ENCODE results near the gene NR0B1.

NR0B1 gene

GRCh38 chrX:30309139-30309571, at the start of gene NR0B1:
TSS of gene NR0B1 (minus strand) at chrX:30309390. CDS start at chrX:30309363, 27 bp downstream.
- H3K4me3 ChIP-seq (ENCODE audit: low read length) = peak within 1 kb of the TSS; percentile 53; the same call in 1 of the 2 replicates
- no peaks in the 10 kb centered on the region for H3K4me1 ChIP-seq (ENCODE audit: insufficient read depth, low read length)
- no peaks in the 10 kb centered on the region for H3K36me3 ChIP-seq (ENCODE audit: insufficient read depth, low read depth, low read length)
- no peak within 1 kb of the TSS for H3K9ac ChIP-seq (ENCODE audit: low read depth, low read length)
- peaks cover 47% of the 10 kb centered on the region for H3K27me3 ChIP-seq (ENCODE audit: insufficient read depth, low read length)
- no peaks in the 10 kb centered on the region for H3K9me3 ChIP-seq (ENCODE audit: insufficient read depth, low read depth, low read length)
- H3K27ac ChIP-seq (ENCODE audit: low read length) = no peak within 1 kb of the TSS

- H3K27me3 ChIP-seq (ENCODE audit: insufficient read depth, low read length) = no peaks in the 10 kb centered on the region
- no peaks in the 10 kb centered on the region for H3K9me3 ChIP-seq (ENCODE audit: insufficient read depth, low read depth, low read length)
- no peak overlapping the region for H3K9ac ChIP-seq (ENCODE audit: low read depth, low read length)
- no peaks in the 10 kb centered on the region for H3K4me1 ChIP-seq (ENCODE audit: insufficient read depth, low read length)
- H3K4me3 ChIP-seq (ENCODE audit: low read length) = no peak overlapping the region
- H3K27ac ChIP-seq (ENCODE audit: low read length) = no peak overlapping the region
- no peaks in the 10 kb centered on the region for H3K36me3 ChIP-seq (ENCODE audit: insufficient read depth, low read depth, low read length)
Observed at GRCh38 chrX:30349946-30350345, 40.8 kb upstream of the NR0B1 start.

- H3K36me3 ChIP-seq (ENCODE audit: insufficient read depth, low read depth, low read length) = no peaks in the 10 kb centered on the region
- H3K4me1 ChIP-seq (ENCODE audit: insufficient read depth, low read length) = no peaks in the 10 kb centered on the region
- no peak overlapping the region for H3K9ac ChIP-seq (ENCODE audit: low read depth, low read length)
- no peaks in the 10 kb centered on the region for H3K9me3 ChIP-seq (ENCODE audit: insufficient read depth, low read depth, low read length)
- no peak overlapping the region for H3K27ac ChIP-seq (ENCODE audit: low read length)
- H3K27me3 ChIP-seq (ENCODE audit: insufficient read depth, low read length) = no peaks in the 10 kb centered on the region
- no peak overlapping the region for H3K4me3 ChIP-seq (ENCODE audit: low read length)
Observed at GRCh38 chrX:30343206-30343605, 34.0 kb upstream of the NR0B1 start.

GRCh38 chrX:30340753-30341152, 31.6 kb upstream of the NR0B1 start:
- Histone ChIP-seq H3K4me1 (ENCODE audit: insufficient read depth, low read length) (no peaks in the 10 kb centered on the region), H3K4me3 (ENCODE audit: low read length) (no peak overlapping the region), H3K27ac (ENCODE audit: low read length) (no peak overlapping the region), H3K9ac (ENCODE audit: low read depth, low read length) (no peak overlapping the region), H3K27me3 (ENCODE audit: insufficient read depth, low read length) (no peaks in the 10 kb centered on the region), H3K36me3 (ENCODE audit: insufficient read depth, low read depth, low read length) (no peaks in the 10 kb centered on the region), H3K9me3 (ENCODE audit: insufficient read depth, low read depth, low read length) (no peaks in the 10 kb centered on the region)

- Histone ChIP-seq H3K4me3 (ENCODE audit: low read length) (no peak overlapping the region), H3K4me1 (ENCODE audit: insufficient read depth, low read length) (no peaks in the 10 kb centered on the region), H3K27me3 (ENCODE audit: insufficient read depth, low read length) (no peaks in the 10 kb centered on the region), H3K27ac (ENCODE audit: low read length) (no peak overlapping the region), H3K36me3 (ENCODE audit: insufficient read depth, low read depth, low read length) (no peaks in the 10 kb centered on the region), H3K9me3 (ENCODE audit: insufficient read depth, low read depth, low read length) (no peaks in the 10 kb centered on the region), H3K9ac (ENCODE audit: low read depth, low read length) (no peak overlapping the region)
Observed at GRCh38 chrX:30327762-30328161, 18.6 kb upstream of the NR0B1 start.

- H3K4me1 ChIP-seq (ENCODE audit: insufficient read depth, low read length) = no peaks in the 10 kb centered on the region
- H3K9me3 ChIP-seq (ENCODE audit: insufficient read depth, low read depth, low read length) = no peaks in the 10 kb centered on the region
- no peak overlapping the region for H3K4me3 ChIP-seq (ENCODE audit: low read length)
- H3K27me3 ChIP-seq (ENCODE audit: insufficient read depth, low read length) = no peaks in the 10 kb centered on the region
- no peaks in the 10 kb centered on the region for H3K36me3 ChIP-seq (ENCODE audit: insufficient read depth, low read depth, low read length)
- H3K27ac ChIP-seq (ENCODE audit: low read length) = no peak overlapping the region
- H3K9ac ChIP-seq (ENCODE audit: low read depth, low read length) = no peak overlapping the region
Observed at GRCh38 chrX:30317308-30317707, 8.1 kb upstream of the NR0B1 start.

GRCh38 chrX:30313322-30313721, 4.1 kb upstream of the NR0B1 start:
- no peaks in the 10 kb centered on the region for H3K4me1 ChIP-seq (ENCODE audit: insufficient read depth, low read length)
- H3K36me3 ChIP-seq (ENCODE audit: insufficient read depth, low read depth, low read length) = no peaks in the 10 kb centered on the region
- H3K9me3 ChIP-seq (ENCODE audit: insufficient read depth, low read depth, low read length) = no peaks in the 10 kb centered on the region
- peaks cover 27% of the 10 kb centered on the region for H3K27me3 ChIP-seq (ENCODE audit: insufficient read depth, low read length)
- H3K9ac ChIP-seq (ENCODE audit: low read depth, low read length) = no peak overlapping the region
- no peak overlapping the region for H3K27ac ChIP-seq (ENCODE audit: low read length)
- no peak overlapping the region for H3K4me3 ChIP-seq (ENCODE audit: low read length)

GRCh38 chrX:30312858-30313257, 3.7 kb upstream of the NR0B1 start:
- Histone ChIP-seq H3K36me3 (ENCODE audit: insufficient read depth, low read depth, low read length) (no peaks in the 10 kb centered on the region), H3K9ac (ENCODE audit: low read depth, low read length) (no peak overlapping the region), H3K27me3 (ENCODE audit: insufficient read depth, low read length) (peaks cover 31% of the 10 kb centered on the region), H3K9me3 (ENCODE audit: insufficient read depth, low read depth, low read length) (no peaks in the 10 kb centered on the region), H3K4me1 (ENCODE audit: insufficient read depth, low read length) (no peaks in the 10 kb centered on the region), H3K4me3 (ENCODE audit: low read length) (no peak overlapping the region), H3K27ac (ENCODE audit: low read length) (no peak overlapping the region)

- Histone ChIP-seq H3K27ac (ENCODE audit: low read length) (no peak overlapping the region), H3K4me3 (ENCODE audit: low read length) (no peak overlapping the region), H3K36me3 (ENCODE audit: insufficient read depth, low read depth, low read length) (no peaks in the 10 kb centered on the region), H3K9ac (ENCODE audit: low read depth, low read length) (no peak overlapping the region), H3K27me3 (ENCODE audit: insufficient read depth, low read length) (peaks cover 47% of the 10 kb centered on the region), H3K4me1 (ENCODE audit: insufficient read depth, low read length) (no peaks in the 10 kb centered on the region), H3K9me3 (ENCODE audit: insufficient read depth, low read depth, low read length) (no peaks in the 10 kb centered on the region)
Observed at GRCh38 chrX:30310429-30311206, 1.4 kb upstream of the NR0B1 start.

- no peaks in the 10 kb centered on the region for H3K36me3 ChIP-seq (ENCODE audit: insufficient read depth, low read depth, low read length)
- H3K4me3 ChIP-seq (ENCODE audit: low read length) = peak overlapping the region; percentile 53; the same call in 1 of the 2 replicates
- peaks cover 47% of the 10 kb centered on the region for H3K27me3 ChIP-seq (ENCODE audit: insufficient read depth, low read length)
- no peak overlapping the region for H3K27ac ChIP-seq (ENCODE audit: low read length)
- no peak overlapping the region for H3K9ac ChIP-seq (ENCODE audit: low read depth, low read length)
- H3K4me1 ChIP-seq (ENCODE audit: insufficient read depth, low read length) = no peaks in the 10 kb centered on the region; the same call in 1 of the 2 replicates
- no peaks in the 10 kb centered on the region for H3K9me3 ChIP-seq (ENCODE audit: insufficient read depth, low read depth, low read length)
Observed at GRCh38 chrX:30308263-30309138, 689 bp downstream of the NR0B1 start.

GRCh38 chrX:30307466-30307865, 1.7 kb downstream of the NR0B1 start:
- Histone ChIP-seq H3K27me3 (ENCODE audit: insufficient read depth, low read length) (peaks cover 47% of the 10 kb centered on the region), H3K27ac (ENCODE audit: low read length) (no peak overlapping the region), H3K4me1 (ENCODE audit: insufficient read depth, low read length) (no peaks in the 10 kb centered on the region; the same call in 1 of the 2 replicates)

More at GRCh38 chrX:30307466-30307865, 1.7 kb downstream of the NR0B1 start:
- H3K9ac ChIP-seq (ENCODE audit: low read depth, low read length) = no peak overlapping the region
- H3K36me3 ChIP-seq (ENCODE audit: insufficient read depth, low read depth, low read length) = no peaks in the 10 kb centered on the region
- H3K4me3 ChIP-seq (ENCODE audit: low read length) = no peak overlapping the region
- H3K9me3 ChIP-seq (ENCODE audit: insufficient read depth, low read depth, low read length) = no peaks in the 10 kb centered on the region
